Left hindlimb (tissue), 1 donor: ENCODE measurements around the gene POLR3GL.

Source experiments
- DNase-seq: peaks from one replicate; pipeline ENCODE4 v3.0.0-alpha.2; 2018

The POLR3GL gene

DNA sequence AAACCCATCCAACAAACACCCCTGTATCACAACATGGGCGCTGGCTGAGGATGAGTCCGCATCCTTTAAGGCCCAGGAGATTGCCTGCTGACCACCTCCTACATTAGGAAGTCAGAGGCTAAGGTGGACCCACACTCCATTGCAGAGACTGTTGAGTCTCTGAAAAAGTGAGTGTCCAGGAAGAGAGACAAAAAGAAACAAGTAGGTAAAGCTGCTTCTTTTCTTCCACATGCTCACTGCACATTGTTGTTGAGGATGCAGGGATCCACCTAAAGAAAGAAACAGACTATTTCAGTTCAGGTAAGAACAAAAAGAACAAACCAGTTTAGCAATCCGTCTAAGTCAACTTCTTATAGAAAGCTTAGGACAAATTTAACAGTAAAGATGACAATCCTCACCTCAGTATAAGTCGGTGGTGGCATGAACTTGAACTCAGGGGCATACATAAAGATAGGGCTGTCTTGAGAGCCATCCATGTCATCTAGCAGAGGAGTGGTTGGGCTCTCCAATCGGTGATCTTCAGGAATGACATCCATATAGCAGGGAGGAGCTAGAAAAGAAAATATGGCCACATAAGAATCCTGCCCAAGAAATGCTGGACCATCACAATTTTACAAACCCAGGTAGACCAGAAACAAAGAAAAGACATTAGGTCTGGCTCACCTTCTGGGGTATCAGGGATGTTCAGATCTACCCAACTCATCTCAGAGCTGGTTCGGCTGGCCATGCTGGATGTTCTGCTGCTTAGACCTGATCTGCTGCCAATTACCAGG is 29.3 kb downstream of the POLR3GL start:
- no peak for DNase-seq

DNA sequence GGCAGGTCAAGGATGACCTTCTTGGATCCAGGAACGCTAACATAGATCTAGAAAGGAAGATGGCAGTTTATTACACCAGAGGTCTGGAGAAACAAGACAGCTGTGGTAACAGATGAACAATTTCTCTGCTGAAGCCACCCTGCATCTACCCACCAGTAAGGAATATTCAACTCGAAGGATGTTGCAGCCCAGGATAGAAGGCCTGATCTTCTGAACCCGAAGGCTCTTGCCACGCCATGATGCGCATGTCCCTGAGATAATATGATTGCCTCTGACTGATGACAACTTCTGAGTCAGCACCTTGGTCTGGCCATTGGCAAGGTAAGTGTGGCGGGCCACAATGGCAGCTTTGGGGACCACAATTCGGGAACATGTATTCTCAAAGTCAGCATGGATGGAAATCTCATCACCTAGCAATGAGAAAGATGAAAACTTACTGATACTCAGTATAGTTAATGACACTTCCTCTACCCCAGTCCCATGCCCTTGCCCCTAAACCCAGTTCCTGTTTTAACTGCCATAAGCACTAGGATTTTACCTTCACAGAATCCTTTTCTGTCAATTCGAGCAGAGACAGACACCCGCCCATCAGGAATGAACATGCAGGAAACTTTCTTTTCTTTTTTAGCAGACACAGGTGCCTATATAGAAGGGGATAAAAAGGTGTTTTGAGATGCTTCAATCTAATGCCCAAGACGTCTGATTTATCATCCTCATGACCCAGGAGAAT is 30.1 kb downstream of the POLR3GL start:
- DNase-seq = no peak

DNA sequence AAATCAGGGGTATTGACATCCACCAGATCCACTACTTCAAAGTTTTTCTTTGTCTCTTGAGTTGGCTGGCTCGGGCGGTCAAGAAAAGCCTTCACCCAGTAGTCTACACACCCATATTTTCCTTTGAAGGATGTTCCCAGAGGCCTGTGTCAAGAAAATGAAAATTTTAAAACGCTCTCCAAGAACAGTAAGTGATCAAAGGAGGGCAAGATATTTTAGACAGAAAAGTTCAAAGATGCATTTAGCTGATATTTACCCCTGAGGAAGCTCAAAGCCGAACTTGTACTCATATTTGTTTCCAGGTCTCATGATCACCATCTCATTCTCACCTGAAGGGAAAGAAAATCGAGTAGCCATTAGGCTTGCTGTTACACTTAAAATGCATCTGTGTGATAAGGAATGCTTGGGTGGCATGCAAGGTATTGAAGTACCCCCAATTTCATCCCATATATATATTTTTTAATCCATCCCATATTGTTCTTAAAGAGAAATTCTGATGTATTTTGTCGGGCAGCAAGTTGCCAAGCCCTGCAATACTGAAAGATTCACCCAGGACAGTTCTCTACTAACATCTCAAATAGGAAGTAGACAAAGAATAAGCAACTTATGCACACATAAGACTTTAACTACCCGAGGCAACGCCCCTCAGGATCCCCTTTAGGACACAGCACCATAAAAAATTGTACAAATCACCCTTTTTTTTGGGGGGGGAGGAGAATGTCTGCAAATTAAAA is 30.8 kb downstream of the POLR3GL start:
- no peak for DNase-seq

DNA sequence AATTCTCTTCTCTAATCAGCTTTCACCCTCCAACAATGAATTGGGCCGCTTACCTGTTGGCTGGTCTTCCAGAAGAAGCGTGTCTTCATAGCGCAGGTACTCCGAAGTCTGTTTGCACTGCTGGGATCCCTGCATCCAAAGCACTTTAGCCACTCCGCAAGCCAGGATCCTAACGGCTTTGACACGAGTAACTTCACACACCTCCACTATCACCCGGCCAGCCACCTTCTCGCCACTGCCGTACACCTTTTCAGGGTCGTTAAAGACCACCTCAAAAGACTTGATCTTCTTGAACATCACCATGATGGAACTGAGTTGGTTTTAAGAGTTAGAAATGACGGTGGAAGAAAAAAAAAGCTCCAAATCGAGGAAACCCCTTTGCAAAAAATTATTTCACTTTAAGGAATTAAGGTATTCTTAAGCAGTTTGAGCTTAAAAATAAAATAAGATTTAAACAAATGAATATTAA is 31.5 kb downstream of the POLR3GL start:
- DNase-seq = no peak

DNA sequence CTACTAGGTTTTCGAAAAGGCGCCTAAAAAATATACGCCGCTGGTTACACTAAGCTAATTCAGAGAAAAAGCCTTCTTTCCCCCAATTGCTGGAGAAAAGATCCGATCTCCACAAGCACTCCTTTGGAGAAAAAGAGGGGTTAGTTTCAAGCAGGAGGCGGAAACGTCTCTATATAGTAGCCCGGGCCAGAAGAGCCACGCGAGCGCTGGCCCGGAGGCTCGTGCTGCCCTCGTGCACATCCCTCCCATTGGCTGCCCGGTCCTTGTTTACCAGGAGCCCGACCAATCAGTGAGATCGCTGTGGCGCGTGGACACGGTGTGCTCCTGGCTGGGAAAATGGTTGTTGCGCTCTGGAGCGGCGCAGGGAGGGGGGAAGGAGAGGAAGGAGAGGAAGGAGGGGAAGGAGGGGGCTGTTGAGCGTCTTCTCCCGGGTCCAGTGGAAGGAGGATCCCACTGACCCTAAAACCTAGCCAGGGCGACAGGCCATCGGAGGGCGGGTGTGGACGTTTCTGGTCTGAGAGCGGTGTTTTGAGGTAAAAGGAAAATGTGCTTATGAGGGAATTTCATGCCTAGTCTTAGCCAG is 32.0 kb downstream of the POLR3GL start, which contains the start of gene TXNIP:
Gene TXNIP, minus strand, starts transcription at position 147 of the 583 bp plus-strand sequence. CDS start 313 bp downstream, outside the sequence.
- peak; percentile 99 for DNase-seq

GRCh38 chr1:145997016-145997717 is 32.7 kb downstream of the POLR3GL start:
- no peak for DNase-seq

GRCh38 chr1:145997718-145998023 is 33.2 kb downstream of the POLR3GL start:
- DNase-seq = no peak

GRCh38 chr1:145999321-146000024 is 35.0 kb downstream of the POLR3GL start:
- no peak for DNase-seq

DNA sequence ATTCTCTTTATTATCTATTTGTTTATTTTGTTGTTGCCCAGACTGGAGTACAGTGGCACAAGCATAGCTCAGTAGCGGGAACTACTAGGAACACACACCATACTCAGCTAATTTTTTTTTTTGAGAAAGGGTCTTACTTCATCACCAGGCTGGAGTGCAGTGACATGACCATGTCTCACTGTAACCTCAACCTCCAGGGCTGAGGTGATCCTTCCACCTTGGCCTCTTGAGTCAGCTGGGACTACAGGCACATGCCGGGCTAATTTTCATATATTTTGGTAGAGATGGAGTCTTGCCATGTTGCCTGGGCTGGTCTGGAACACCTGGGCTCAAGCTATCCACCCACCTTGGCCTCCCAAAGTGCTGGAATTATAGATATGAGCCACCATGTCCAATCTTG is 37.2 kb downstream of the POLR3GL start:
- DNase-seq = no peak

DNA sequence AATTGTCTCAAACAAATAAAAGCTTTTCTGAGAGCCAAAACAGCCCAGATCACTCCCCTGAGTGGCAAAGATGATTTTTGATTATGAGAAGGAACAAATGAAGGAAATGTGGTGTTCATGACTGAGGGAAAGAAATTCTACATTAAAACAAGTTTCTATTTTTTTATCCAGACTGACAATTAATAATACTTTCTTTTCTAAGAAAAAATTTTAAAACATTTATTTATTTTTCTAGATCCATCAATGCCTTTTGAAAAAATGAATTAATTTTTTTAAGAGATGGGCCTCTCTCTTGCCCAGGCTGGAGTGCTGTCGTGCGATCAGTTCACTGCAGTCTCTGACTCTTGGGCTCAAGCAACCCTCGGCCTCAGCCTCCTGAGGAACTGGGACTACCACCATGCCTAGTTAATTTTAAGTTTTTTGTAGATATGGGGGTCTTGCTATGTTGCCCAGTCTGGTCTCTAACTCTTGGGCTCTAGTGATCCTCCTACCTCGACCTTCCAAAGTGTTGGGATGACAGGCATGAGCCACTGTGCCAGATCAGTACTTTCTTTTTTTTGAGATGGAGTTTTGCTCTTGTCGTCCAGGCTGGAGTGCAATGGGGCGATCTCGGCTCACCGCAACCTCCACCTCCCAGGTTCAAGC is 43.1 kb downstream of the POLR3GL start:
- DNase-seq = no peak

DNA sequence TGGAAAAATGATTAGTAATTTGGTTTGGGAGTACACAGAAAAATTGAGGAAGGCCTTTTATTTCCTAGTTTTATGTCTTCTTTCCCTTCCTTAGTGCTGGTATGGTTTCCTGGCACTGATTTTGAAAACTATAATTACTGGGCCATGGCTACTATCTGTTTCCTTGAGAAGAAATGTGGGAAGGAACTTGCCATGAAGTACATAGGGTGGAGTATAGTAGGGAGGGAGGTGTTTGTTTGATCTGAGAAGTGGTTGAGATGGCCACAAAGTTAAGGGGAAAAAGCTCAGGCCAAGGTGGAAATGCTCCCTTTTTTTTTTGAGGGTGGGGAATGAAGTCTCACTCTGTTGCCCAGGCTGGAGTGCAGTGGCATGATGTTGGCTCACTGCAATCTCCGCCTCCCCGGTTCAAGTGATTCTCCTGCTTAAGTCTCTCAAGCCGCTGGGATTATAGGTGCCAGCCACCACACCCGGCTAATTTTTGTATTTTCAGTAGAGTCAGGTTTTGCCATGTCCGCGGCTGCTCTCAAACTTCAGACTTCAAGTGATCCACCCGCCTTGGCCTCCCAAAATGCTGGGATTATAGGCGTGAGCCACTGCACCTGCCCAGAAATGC is 45.7 kb downstream of the POLR3GL start:
- no peak for DNase-seq

DNA sequence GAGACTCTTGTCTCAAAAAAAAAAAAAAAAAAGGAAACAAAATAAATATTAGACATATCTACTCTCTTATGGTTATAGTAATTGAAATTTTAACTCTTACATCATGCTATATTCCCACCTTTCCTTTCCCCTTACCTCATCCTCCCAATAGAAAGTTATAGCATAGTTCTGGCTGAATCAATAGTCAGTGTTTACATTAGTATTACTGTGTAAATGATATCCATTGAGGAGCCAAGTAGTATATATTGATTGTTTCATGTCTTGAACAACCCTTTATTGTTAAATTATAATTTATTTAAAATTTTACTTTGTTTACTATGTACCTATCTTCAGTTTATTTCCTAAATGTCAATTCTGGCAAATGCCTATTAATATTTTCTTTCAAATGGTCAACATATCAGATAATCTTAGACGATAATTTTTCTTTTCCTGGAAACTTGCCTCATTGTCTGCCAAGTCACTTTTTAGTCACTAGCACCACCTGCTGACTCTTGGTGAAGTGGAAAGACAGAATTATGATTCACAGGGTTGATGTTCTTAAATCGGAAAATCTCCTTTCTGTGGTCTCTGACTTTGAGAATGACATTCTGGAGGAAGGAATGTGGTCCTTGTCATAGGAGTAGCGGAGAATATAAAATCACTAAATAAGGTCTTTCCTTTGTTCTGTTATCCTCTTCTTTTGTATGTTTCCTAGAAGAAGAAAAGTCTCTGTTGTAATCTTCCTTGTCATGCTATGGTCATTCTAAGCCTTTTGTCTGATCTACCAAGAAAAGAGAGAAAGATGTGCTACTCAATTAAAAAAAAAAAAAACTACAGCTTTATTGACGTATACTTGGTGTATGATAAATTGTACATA is 48.4 kb downstream of the POLR3GL start:
- no peak for DNase-seq

- no peak for DNase-seq
Measured at GRCh38 chr1:146013559-146013922, 49.1 kb downstream of the POLR3GL start.

DNA sequence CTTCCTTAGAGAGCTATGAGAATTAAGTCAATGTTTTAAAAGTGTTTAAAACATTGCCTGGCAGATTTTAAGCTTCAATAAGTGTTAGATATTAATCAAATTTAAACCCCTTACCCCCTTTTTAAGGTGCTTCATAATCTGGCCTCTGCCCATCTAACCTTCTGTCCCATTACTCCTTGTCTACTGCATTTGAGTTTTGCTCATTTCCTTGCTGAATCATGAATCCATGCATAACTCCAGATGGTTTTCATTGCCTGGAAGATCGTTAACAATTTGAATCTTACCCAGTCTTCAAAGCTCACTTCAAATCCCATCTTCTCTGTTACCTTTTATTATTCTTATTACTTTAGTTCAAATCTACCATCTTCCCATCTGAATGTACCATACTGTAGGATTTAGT is 52.4 kb downstream of the POLR3GL start:
- no peak for DNase-seq

DNA sequence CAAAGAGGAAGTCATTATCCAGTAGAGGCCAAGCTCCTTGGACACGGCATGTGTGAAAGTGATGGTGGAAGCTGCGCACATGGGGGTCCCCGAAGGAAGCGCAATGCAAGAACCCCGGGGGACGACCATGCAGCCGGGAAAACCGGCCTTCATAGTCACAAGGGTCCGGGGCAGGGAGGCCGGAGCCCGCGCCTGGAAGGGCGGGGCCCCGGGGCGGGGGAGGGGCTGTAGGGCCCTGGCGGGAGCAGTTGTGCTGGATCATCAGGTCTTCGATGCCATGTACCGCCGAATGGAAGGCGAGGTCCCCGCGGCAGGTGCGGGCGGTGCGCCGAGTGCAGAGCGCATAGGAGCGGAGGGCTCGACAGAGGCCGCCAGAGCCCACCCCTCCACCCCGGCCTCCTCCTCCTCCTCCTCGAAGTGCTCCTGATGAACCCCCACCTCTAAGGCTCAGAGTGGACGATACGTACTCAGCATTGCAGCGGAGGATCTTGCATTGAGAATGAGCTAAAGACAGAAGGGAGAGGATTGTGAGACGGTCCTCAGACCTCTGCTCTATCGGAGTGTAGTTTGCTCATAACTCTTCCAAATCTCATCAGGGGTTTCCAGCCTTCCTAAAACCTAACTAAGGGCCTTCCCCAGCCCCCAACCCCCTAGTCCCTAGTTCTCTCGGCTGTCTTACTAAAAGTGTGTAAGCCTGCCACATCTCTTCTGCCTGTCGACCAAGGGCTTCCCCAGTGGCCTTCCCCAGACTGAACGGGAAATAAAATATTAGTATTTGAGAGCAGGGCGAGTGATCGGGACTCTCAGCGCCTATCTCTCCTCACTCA is 55.0 kb downstream of the POLR3GL start:
- no peak for DNase-seq

GRCh38 chr1:146020058-146021049 is 55.9 kb downstream of the POLR3GL start:
- DNase-seq = no peak

DNA sequence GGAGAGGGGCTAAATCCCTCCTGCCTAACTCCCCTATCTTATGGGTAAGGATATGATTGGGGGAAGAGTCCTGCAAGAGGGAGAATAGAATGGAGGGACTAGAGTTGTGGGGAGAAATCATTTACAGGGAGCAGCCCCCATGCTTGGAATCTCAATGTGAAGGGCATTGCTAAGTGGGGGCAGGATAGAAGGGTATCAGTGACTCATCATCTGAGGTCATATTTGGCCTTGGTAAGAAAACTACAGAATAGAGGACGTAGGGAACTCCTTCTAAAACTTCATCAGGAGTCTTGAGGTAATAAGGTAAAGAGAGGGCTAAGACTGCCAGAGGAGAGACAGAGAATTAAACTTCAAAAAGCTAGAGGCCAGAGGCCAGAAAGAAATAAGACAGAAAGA is 56.6 kb downstream of the POLR3GL start:
- no peak for DNase-seq
